ENCODE results near the gene RAET1G. TPM values are rescaled to one million over a fixed set of nuclear protein-coding genes. Genes with fewer than 3 reads are reported as not detected.
A peak's percentile ranks its signal among the peaks of the same experiment; 100 is the strongest.
"Not testable (repeated sequence)": the region's sequence is repeated elsewhere in the genome, so short reads cannot be mapped to it uniquely, and the experiment has no call there.

Gene RAET1G
- polyA plus RNA-seq, 1 donor from 2014 or later, result not detected

DNA sequence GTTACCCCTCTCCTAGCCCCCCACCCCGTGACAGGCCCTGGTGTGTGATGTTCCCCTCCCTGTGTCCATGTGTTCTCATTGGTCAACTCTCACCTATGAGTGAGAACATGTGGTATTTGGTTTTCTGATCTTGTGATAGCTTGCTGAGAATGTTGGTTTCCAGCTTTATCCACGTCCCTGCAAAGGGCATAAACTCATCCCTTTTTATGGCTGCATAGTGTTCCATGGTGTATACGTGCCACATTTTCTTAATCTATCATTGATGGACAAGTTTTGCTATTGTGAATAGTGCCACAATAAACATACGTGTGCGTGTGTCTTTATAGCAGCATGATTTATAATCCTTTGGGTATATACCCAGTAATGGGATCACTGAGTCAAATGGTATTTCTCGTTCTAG is 31.1 kb downstream of the RAET1G start:
- not testable (repeated sequence) for H3K4me1 Mint-ChIP-seq, H3K4me3 Mint-ChIP-seq, H3K36me3 Mint-ChIP-seq, H3K9me3 Mint-ChIP-seq
- Mint-ChIP-seq H3K27ac (peak overlapping the region in 1 of 3 donors; percentile 25), H3K27me3 (peaks cover 11% of the 10 kb centered on the region)

DNA sequence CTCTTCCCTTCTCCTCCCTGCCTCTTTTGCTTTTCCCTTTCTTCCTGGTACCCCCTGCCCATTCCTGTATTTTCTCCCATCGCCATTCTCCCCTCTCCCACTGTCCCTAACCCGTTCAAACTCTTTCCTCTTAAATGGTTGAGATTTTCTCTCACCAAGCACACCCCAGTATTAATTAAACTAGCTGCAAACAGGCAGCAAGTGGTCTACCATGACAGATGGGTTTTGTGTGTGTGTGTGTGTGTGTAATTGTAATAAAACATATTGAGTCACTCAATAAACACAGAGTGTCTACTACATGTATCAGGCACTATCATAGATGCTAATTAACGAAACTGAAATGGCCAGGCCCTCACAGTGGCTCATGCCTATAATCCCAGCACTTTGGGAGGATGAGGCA is 31.7 kb downstream of the RAET1G start:
- H3K4me1 Mint-ChIP-seq, result no peaks in the 10 kb centered on the region
- peaks cover 11% of the 10 kb centered on the region for H3K27me3 Mint-ChIP-seq
- H3K9me3 Mint-ChIP-seq, result peaks cover 0 to 1% (median 0%) of the 10 kb centered on the region in 3 donors
- no peak overlapping the region for H3K4me3 Mint-ChIP-seq
- H3K27ac Mint-ChIP-seq, result no peak overlapping the region
- peaks cover 2% of the 10 kb centered on the region for H3K36me3 Mint-ChIP-seq

DNA sequence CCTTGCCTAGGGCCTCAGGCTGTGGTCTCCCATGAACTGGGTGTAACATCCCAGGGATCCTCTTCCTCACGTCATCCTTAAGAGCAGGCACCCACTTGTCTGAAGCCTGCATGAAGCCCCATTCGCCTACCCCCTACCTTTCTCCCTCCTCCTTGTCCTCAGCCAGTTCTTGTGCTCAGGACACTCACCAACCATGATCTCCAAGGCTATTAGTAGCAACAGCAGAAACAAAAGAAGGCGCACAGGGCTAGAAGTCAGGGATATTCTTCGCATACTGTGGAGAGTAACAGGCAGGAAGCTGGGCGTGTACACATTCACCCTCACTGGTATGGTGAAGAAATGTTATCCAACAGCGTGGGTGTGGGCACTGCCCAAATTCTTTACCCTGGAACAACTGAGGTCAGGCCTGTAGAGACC is 32.3 kb downstream of the RAET1G start:
- Mint-ChIP-seq H3K4me1 (no peaks in the 10 kb centered on the region), H3K27ac (no peak overlapping the region), H3K36me3 (peaks cover 2% of the 10 kb centered on the region), H3K4me3 (no peak overlapping the region), H3K9me3 (peaks cover 0 to 1% (median 0%) of the 10 kb centered on the region in 3 donors), H3K27me3 (peaks cover 11% of the 10 kb centered on the region)

DNA sequence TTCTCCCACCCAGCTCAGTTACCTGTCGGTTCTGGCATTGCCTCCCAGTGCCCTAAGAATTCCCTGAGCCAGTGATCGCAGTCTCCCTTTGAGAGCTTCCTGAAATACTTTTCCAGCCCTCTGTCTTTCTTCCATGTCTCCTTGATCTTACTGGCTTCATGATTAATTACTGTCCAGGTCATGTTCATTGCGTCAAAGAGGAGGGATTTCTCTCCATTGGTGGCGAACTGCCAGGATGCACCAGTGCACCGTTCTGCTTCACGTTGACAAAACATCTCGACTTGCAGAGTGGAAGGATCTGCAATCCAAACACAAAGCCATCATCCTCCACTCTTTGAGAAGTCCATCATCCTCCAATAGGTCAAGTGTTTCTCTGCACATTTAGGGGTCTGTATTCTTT is 33.6 kb downstream of the RAET1G start:
- no peak overlapping the region for H3K4me3 Mint-ChIP-seq
- H3K9me3 Mint-ChIP-seq, result peaks cover 0 to 1% (median 0%) of the 10 kb centered on the region in 3 donors
- H3K4me1 Mint-ChIP-seq, result no peaks in the 10 kb centered on the region
- no peak overlapping the region for H3K27ac Mint-ChIP-seq
- peaks cover 11% of the 10 kb centered on the region for H3K27me3 Mint-ChIP-seq
- H3K36me3 Mint-ChIP-seq, result peaks cover 2% of the 10 kb centered on the region

DNA sequence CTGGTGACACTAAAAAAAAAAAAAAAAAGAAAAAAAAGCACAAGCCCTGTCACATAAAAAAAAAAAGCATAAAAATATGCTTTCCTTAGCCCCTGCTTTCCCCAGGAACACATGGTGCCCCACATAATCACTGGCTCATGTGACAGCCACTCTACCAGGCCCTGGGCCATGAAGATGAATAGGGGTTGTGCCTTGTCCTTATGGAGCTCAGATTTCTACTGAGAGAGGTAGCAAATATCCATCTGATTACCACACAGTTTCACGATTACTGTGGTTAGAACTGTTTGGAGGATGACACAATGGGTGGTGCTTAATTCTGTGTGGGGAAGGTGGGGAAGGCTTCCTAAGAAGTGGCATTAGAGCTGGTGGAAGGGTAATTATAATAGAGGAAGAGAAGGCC is 34.3 kb downstream of the RAET1G start:
- peaks cover 2% of the 10 kb centered on the region for H3K36me3 Mint-ChIP-seq
- no peak overlapping the region for H3K27ac Mint-ChIP-seq
- no peaks in the 10 kb centered on the region for H3K4me1 Mint-ChIP-seq
- H3K27me3 Mint-ChIP-seq, result peaks cover 11% of the 10 kb centered on the region
- H3K4me3 Mint-ChIP-seq, result no peak overlapping the region
- H3K9me3 Mint-ChIP-seq, result peaks cover 0 to 1% (median 0%) of the 10 kb centered on the region in 3 donors

DNA sequence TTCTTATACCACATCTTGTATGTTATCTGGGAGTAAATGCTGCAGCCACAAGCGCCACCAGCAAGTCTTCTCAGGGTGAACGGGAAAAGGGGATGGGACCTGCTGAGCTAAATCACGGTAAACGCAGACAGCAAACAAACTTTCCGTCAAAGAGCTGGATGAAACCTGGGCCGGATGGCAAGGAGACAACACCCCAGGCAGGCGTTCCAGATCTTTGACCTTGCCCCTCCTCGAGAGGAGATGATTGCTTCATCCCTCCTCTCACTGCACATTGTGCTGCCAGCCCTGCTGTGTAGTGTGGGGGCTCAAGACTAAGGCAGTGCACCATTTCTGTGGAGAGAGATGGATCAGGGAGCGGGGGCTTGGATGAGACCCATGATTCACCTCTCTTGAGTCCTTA is 34.8 kb downstream of the RAET1G start:
- Mint-ChIP-seq H3K9me3 (no peaks in the 10 kb centered on the region), H3K4me3 (no peak overlapping the region), H3K27me3 (peaks cover 11% of the 10 kb centered on the region), H3K27ac (no peak overlapping the region), H3K36me3 (peaks cover 2% of the 10 kb centered on the region), H3K4me1 (no peaks in the 10 kb centered on the region)

DNA sequence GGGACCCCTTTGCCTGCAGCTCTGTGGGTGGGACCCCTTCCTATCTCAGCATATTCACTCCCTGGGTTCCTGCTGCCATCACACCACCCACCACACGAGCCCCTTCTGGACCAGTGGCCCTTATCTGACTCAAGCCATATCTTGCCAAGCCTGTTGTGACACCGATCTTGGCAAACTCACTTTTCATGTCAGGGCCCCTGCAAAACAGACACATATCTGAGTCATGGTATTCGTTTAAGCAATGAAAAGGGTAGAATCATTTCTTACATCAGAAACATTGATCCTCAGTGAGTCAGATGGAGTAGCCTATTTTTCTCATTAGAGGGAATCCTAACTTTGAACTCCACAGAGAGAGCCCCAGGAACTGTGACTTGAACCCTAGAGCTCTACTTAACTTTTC is 35.6 kb downstream of the RAET1G start:
- Mint-ChIP-seq H3K36me3 (peaks cover 2% of the 10 kb centered on the region), H3K9me3 (no peaks in the 10 kb centered on the region), H3K27me3 (peaks cover 7% of the 10 kb centered on the region), H3K4me3 (no peak overlapping the region), H3K27ac (no peak overlapping the region), H3K4me1 (no peaks in the 10 kb centered on the region)

DNA sequence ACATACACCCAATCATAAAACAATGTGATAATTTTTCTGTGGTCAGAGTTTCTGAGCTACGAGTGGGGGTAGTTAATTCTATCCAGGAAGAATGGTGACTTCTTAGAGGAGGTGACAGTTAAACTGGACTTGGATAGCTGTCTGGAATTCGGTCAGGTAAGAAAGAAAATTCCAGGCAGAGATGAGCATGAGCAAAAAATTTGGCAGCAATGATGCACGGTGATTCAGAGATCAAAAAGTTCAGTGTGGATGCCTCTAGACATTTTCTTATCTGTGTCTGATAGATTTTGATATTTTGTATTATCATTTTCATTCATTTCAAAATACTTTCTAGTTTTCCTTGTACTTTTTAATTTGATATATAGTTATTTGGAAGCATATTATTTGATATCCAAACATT is 37.0 kb downstream of the RAET1G start:
- Mint-ChIP-seq H3K27me3 (peaks cover 8% of the 10 kb centered on the region), H3K36me3 (peaks cover 2% of the 10 kb centered on the region), H3K4me3 (no peak overlapping the region), H3K9me3 (no peaks in the 10 kb centered on the region), H3K4me1 (no peaks in the 10 kb centered on the region), H3K27ac (no peak overlapping the region)

DNA sequence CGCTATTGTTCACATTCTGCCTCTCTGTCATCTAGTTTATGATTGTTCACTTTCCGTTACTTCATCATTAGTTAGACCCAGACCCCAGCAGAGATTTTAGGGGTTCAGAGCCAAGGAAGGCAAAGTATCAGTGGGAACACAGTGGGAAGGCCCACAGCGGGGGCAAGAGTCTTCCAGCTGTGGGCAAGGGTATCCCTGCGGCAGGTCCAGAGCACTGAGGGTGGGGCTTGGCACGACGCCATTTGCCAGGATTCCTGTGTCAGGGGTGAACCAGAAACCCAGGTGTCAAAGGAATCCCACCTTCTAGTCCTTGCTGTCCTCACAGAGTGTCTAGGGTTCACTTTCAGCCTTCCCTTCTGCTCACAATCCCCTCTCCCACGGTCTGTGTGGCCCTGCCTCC is 38.3 kb downstream of the RAET1G start:
- Mint-ChIP-seq H3K4me3 (no peak overlapping the region), H3K27me3 (peaks cover 13% of the 10 kb centered on the region), H3K4me1 (no peaks in the 10 kb centered on the region), H3K27ac (no peak overlapping the region), H3K9me3 (no peaks in the 10 kb centered on the region), H3K36me3 (peaks cover 2% of the 10 kb centered on the region)

DNA sequence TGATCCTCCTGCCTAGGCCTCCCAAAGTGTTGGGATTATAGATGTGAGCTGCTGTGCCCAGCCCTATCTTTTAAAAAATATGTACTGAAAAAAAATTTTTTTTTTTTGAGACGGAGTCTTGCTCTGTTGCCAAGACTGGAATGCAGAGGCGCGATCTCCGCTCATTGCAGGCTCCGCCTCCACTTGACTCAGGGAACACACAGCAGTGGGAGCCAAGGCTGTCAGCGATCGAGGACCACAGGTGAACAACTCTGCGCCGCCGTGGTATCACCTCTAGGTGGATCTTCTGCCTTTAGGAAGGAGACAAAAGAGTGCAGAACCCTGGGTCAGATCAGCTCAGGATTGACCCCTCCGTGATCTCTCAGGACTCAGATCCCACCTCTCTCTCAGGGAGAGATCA is 38.7 kb downstream of the RAET1G start:
- no peaks in the 10 kb centered on the region for H3K9me3 Mint-ChIP-seq
- H3K27ac Mint-ChIP-seq, result no peak overlapping the region
- peaks cover 2% of the 10 kb centered on the region for H3K36me3 Mint-ChIP-seq
- H3K4me1 Mint-ChIP-seq, result no peaks in the 10 kb centered on the region
- peaks cover 17% of the 10 kb centered on the region for H3K27me3 Mint-ChIP-seq
- peak overlapping the region in 1 of 4 donors; percentile 67 for H3K4me3 Mint-ChIP-seq

DNA sequence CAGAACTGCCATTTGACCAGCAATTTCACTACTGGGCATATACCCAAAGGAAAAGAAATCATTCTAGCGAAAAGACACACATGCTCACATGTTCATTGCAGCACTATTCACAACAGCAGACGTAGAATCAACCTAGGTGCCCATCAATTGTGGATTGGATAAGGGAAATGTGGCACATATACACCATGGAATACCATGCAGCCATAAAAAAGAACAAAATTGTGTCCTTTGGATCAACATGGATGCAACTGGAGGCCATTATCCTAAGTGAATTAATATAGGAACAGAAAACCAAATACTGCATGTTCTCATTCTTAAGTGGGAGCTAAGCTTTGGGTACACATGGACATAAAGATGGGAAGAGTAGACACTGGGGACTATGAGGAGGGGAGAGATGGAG is 41.1 kb downstream of the RAET1G start:
- Mint-ChIP-seq H3K9me3 (no peaks in the 10 kb centered on the region), H3K4me1 (no peaks in the 10 kb centered on the region), H3K36me3 (no peaks in the 10 kb centered on the region), H3K4me3 (no peak overlapping the region), H3K27me3 (peaks cover 13% of the 10 kb centered on the region), H3K27ac (no peak overlapping the region)

DNA sequence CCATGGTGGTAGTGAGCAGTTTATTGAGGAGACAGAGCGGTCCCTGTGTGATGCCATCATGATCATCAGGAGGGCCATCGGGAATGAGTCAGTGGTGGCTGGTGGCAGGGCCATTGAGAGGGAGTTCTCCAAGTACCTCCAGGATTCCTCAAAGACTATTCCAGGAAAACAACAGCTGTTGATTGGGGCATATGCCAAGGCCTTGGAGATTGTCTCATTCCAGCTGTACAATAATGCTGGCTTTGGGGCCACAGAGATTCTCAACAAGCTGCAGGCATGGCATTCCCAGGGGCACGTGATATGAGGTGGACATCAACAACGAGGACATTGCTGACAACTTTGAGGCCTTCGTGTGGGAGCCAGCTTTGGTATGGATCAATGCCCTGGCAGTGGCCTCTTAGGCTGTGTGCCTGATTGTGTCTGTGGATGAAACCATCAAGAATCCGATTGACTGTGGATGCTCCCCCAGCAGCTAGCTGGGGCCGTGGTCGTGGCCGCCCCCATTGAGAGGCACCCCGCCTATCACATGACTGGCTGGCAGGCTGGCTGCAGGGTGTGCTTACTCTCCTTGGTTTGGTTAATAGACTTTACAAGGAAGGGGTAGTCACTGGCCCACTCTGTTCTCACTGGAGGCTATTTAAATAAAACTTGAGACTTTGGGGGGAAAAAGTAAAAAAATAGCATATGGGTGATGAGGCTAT is 41.7 kb downstream of the RAET1G start:
- Mint-ChIP-seq H3K4me3 (no peak overlapping the region), H3K27me3 (peaks cover 19% of the 10 kb centered on the region), H3K4me1 (no peaks in the 10 kb centered on the region), H3K9me3 (no peaks in the 10 kb centered on the region), H3K27ac (peak overlapping the region in 1 of 3 donors; percentile 86), H3K36me3 (no peaks in the 10 kb centered on the region)

DNA sequence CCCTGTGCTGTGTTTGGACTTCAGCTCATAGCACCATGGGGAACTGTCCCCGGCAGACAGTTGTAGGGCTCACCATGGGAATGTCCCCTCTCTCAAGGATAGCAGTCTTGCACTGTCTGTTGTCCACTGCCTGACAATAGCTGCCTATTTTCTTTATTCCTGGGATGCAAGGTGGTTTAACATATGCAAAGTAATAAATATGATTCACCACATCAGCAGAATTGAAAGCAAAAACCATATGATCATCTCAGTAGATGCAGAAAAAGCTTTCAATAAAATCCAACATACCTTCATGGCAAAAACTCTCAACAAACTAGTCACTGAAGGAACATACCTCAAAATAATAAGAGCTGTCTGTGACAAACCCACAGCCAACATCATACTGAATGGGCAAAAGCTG is 45.3 kb downstream of the RAET1G start:
- H3K9me3 Mint-ChIP-seq, result peaks cover 0 to 1% (median 0%) of the 10 kb centered on the region in 3 donors
- H3K27ac Mint-ChIP-seq, result no peak overlapping the region
- H3K4me3 Mint-ChIP-seq, result no peak overlapping the region
- H3K36me3 Mint-ChIP-seq, result no peaks in the 10 kb centered on the region
- no peaks in the 10 kb centered on the region for H3K4me1 Mint-ChIP-seq
- H3K27me3 Mint-ChIP-seq, result peaks cover 24% of the 10 kb centered on the region

DNA sequence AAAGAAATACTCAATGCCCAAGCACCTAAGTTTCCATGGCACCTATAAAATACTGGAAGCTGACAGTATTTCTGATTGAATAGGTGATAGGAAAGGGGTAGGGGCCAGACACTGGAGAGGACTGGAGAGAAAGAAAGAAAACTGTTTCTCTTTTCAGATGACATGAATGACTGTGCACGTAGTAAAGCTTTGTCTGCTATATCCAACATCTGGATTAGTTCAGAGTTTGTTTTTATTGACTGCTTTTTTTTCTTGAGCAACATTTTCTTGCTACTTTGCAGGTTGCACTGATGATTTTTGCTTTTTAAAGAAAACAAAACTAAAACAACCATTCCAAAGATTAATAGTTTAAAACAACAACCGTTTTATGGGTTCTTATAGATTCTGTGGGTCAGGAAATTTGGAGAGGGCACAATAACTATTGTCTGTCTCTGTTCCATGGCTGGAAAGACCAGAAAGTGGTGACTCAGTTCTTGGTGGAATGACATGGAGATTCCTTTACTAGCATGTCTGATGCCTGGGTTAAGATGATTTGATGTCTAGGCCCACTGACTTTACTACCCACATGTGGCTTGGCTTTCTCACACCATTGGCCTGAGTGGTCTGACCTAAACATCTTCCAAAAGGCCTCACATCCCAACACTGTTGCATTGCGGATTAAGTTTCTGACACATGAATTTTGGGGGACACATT is 46.5 kb downstream of the RAET1G start:
- Mint-ChIP-seq H3K27me3 (peaks cover 27% of the 10 kb centered on the region), H3K4me3 (no peak overlapping the region), H3K4me1 (no peaks in the 10 kb centered on the region), H3K36me3 (no peaks in the 10 kb centered on the region), H3K27ac (no peak overlapping the region), H3K9me3 (peaks cover 0 to 4% (median 0%) of the 10 kb centered on the region in 3 donors)

DNA sequence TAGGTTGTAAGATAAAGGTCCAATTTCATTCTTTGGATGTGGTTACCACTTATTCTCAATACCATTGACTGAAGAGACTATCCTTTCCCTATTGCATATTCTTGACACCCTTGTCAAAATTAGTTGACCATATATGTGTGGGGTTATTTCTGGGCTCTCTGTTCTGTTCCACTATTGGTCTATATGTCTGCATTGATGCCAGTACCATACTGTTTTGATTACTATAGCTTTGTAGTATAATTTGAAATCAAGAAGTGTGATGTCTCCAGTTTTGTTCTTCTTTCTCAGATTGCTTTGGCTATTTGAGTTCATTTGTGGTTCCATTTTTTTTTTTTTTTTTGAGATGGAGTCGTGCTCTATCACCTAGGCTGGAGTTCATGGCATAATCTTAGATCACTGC is 50.7 kb downstream of the RAET1G start:
- Mint-ChIP-seq H3K9me3 (peaks cover 0 to 4% (median 0%) of the 10 kb centered on the region in 3 donors), H3K27ac (no peak overlapping the region), H3K27me3 (peaks cover 16% of the 10 kb centered on the region), H3K36me3 (peaks cover 1% of the 10 kb centered on the region), H3K4me1 (peaks cover 0 to 4% (median 0%) of the 10 kb centered on the region in 3 donors), H3K4me3 (no peak overlapping the region)

DNA sequence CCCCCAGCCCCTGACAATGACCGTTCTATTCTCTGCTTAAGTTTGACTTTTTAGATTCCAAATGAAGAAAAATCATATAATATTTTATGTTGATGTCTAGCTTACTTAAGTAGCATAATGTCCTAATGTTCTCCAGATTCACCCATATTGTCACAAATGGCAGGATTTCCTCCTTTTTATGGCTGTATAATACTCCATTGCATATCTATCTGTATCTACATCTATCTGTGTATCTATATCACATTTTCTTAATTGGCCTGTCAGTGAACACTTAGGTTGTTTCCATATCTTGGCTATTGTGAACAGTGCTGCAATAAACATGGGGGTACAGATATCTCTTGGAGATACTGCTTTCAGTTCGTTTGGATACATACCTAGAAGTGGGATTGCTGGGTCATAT is 51.7 kb downstream of the RAET1G start:
- peaks cover 1% of the 10 kb centered on the region for H3K36me3 Mint-ChIP-seq
- H3K4me1 Mint-ChIP-seq, result peaks cover 0 to 4% (median 0%) of the 10 kb centered on the region in 3 donors
- H3K27me3 Mint-ChIP-seq, result peaks cover 10% of the 10 kb centered on the region
- peaks cover 0 to 4% (median 0%) of the 10 kb centered on the region in 3 donors for H3K9me3 Mint-ChIP-seq
- H3K27ac Mint-ChIP-seq, result no peak overlapping the region
- H3K4me3 Mint-ChIP-seq, result no peak overlapping the region
